ENCODE measurements around the gene SIM2.

DNA sequence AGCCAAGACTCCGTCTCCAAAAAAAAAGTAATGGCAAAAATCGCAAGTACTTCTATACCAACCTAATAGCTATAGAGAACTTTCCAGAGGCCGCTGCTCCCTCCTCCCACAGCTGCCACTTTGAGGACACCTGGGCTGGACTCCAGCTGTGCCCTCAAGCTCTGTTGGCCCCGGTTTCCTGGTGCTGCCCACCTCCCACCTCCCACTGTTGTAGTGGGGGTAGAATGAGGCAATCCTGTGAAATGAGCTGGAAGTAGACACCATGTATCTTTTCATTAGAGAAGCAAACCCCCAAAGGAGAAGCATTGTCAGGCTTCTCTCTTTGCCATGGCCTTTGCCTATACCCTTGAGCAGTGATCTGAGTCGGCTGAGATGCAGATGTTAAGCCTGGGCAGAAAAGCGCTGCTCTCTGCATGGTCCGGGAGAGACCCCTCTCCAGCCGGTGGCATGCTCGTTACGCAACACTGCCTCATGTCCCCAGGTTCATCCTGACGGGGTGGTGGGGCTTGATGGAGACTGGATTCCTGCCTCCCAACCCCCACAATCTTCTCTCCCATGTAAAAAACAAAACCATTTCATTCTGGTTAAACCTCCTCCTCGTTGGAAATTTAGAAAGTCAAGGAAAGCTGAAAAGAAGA, 39.7 kb downstream of the SIM2 start:
- no peak for TF ChIP-seq POLR2A (IDR thresholded peaks at IDR 0.05)
- TF ChIP-seq, protein P1, sequence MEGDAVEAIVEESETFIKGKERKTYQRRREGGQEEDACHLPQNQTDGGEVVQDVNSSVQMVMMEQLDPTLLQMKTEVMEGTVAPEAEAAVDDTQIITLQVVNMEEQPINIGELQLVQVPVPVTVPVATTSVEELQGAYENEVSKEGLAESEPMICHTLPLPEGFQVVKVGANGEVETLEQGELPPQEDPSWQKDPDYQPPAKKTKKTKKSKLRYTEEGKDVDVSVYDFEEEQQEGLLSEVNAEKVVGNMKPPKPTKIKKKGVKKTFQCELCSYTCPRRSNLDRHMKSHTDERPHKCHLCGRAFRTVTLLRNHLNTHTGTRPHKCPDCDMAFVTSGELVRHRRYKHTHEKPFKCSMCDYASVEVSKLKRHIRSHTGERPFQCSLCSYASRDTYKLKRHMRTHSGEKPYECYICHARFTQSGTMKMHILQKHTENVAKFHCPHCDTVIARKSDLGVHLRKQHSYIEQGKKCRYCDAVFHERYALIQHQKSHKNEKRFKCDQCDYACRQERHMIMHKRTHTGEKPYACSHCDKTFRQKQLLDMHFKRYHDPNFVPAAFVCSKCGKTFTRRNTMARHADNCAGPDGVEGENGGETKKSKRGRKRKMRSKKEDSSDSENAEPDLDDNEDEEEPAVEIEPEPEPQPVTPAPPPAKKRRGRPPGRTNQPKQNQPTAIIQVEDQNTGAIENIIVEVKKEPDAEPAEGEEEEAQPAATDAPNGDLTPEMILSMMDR (IDR thresholded peaks at IDR 0.05): no peak
